Left lung (tissue), 10 donors: ENCODE data around the gene RIN2. TPM values are rescaled to one million over a fixed set of nuclear protein-coding genes. Genes with fewer than 3 reads are reported as not detected.

Experiments used
- ATAC-seq: fragments of 200-7000 bp; cut with Tn5 transposase; one replicate; pipeline ENCODE4 v1.9.1; 2020; ENCODE audit warnings: moderate library complexity
- DNase-seq, 4 donors: peaks; one replicate each; pipeline ENCODE4 v3.0.0-alpha.2; 2013 to 2020
- H3K27ac ChIP-seq, 2 donors: fragments of 200-600 bp; sonication (generic) in 1 of 2; one replicate each; pipeline versions ENCODE4 v1.5.0 to v1.8.0; 2020 to 2021
- H3K27me3 ChIP-seq, 2 donors: fragments of 200-600 bp; sonication (generic) in 1 of 2; one replicate each; pipeline versions ENCODE4 v1.5.0 to v1.8.0; 2020 to 2021
- H3K36me3 ChIP-seq, 2 donors: fragments of 200-600 bp; sonication (generic) in 1 of 2; one replicate each; pipeline versions ENCODE4 v1.5.0 to v1.8.0; 2020 to 2021
- H3K4me1 ChIP-seq, 2 donors: fragments of 200-600 bp; one replicate each; pipeline ENCODE4 v1.8.0; 2021
- H3K4me3 ChIP-seq, 2 donors: fragments of 200-600 bp; sonication (generic) in 1 of 2; one replicate each; pipeline versions ENCODE4 v1.5.0 to v1.8.0; 2020 to 2021; ENCODE audit warnings: mild to moderate bottlenecking in 1 of 2
- H3K9me3 ChIP-seq, 2 donors: fragments of 200-600 bp; sonication (generic) in 1 of 2; one replicate each; pipeline versions ENCODE4 v1.5.0 to v1.8.0; 2020 to 2021
- CTCF ChIP-seq, 2 donors: fragments of 200-600 bp; sonication (generic) in 1 of 2; IDR thresholded peaks; one replicate each; pipeline versions ENCODE4 v1.5.0 to v1.8.0; 2021; ENCODE audit warnings: antibody characterized with exemption in 2 of 2
- intact Hi-C, 2 donors: fragments of 100-400 bp; cut with DNase I; formaldehyde crosslinking; loops; one replicate each; pipeline versions ENCODE4 v1.11.2 to v1.14.2; 2022
- polyA plus RNA-seq, 6 donors: library from polyadenylated mRNA; unstranded; fragments of 120-200 nt; gene quantifications; one replicate each; pipeline ENCODE4 v1.2.1, GENCODE V29; 2013; ENCODE audit not compliant: insufficient read length in 6 of 6
- total RNA-seq, 2 donors: library from RNA; stranded (reverse); fragmentation: NEBNext Ultra II Directional; extraction: Animal tissue kit (Norgen Biotek cat#: 25700); gene quantifications; one replicate each; pipeline ENCODE4 v1.2.1, GENCODE V29; 2021
- donor health status: DM: no; HTN: yes; CAD: no.
- donor health status: DM: no; HTN: no; CAD: no.

Gene RIN2
- total and polyA plus RNA-seq, 8 donors, result 34.8 to 69.8 (median 39.7) TPM

GRCh38 chr20:19742974-19743639, 15.0 kb upstream of the RIN2 start:
- H3K9me3 ChIP-seq, result peaks cover 0 to 6% of the 10 kb centered on the region in 2 donors
- H3K4me1 ChIP-seq, result peaks cover 0 to 14% of the 10 kb centered on the region in 2 donors
- TF ChIP-seq CTCF (IDR thresholded peaks at IDR 0.05), result no peak
- no peak for DNase-seq
- no peak overlapping the region for H3K4me3 ChIP-seq
- peak; percentile 93 for ATAC-seq
- intact Hi-C loops, result no loop called here
- no peaks in the 10 kb centered on the region for H3K36me3 ChIP-seq
- no peaks in the 10 kb centered on the region for H3K27me3 ChIP-seq
- no peak overlapping the region for H3K27ac ChIP-seq

DNA sequence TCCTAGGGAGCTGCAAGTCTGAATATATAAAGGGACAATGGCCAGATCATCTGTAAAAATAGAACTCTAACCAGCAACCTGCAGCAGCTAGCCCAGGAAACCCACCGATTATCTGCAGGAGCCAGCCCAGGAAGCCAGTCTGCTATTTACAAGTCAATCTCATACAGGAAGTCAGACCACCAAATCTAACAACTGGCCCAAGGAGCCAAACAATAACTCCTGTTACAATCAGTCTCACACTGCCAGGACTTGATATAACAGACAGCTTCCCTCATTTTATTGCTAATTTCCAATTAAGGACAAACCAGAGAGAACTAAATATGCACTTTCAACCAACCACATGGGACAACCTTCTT, 14.4 kb upstream of the RIN2 start:
- TF ChIP-seq CTCF (IDR thresholded peaks at IDR 0.05), result no peak
- Histone ChIP-seq H3K4me3 (no peak overlapping the region), H3K9me3 (peaks cover 0 to 6% of the 10 kb centered on the region in 2 donors), H3K36me3 (no peaks in the 10 kb centered on the region), H3K27me3 (no peaks in the 10 kb centered on the region), H3K27ac (no peak overlapping the region), H3K4me1 (peaks cover 0 to 14% of the 10 kb centered on the region in 2 donors)
- intact Hi-C loops, result no loop called here
- ATAC-seq (no peak), DNase-seq (no peak)

DNA sequence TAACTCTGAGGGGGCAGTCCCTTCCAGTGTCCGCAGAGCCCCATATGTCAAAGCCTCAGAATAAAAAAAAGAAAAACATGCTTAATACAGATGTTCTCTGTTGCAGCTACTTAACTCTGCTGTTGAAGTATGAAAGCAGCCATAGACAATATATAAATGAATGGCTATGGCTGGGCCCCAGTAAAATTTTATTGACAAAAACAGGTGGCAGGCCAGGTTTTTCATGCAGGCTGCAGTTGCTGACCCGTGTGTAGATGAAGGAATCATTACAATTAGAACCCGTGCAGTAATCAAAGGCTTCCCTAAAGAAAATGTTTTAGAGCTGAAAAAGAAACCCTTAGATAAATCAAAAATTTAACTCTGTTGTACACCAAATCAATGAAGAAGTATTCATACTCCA, 13.0 kb upstream of the RIN2 start:
- ATAC-seq, result no peak
- H3K27ac ChIP-seq, result no peak overlapping the region
- no peak for TF ChIP-seq CTCF (IDR thresholded peaks at IDR 0.05)
- peaks cover 0 to 6% of the 10 kb centered on the region in 2 donors for H3K9me3 ChIP-seq
- no peaks in the 10 kb centered on the region for H3K36me3 ChIP-seq
- no peak overlapping the region for H3K4me3 ChIP-seq
- intact Hi-C loops, result no loop called here
- DNase-seq, result no peak
- no peaks in the 10 kb centered on the region for H3K27me3 ChIP-seq
- H3K4me1 ChIP-seq, result peaks cover 0 to 14% of the 10 kb centered on the region in 2 donors

GRCh38 chr20:19745584-19745983, 12.5 kb upstream of the RIN2 start:
- H3K4me1 ChIP-seq, result peaks cover 0 to 14% of the 10 kb centered on the region in 2 donors
- no peaks in the 10 kb centered on the region for H3K27me3 ChIP-seq
- TF ChIP-seq CTCF (IDR thresholded peaks at IDR 0.05), result no peak
- no peak for DNase-seq
- no peak overlapping the region for H3K27ac ChIP-seq
- no peaks in the 10 kb centered on the region for H3K36me3 ChIP-seq
- intact Hi-C loops, result no loop called here
- H3K9me3 ChIP-seq, result peaks cover 0 to 6% of the 10 kb centered on the region in 2 donors
- no peak overlapping the region for H3K4me3 ChIP-seq
- no peak for ATAC-seq

DNA sequence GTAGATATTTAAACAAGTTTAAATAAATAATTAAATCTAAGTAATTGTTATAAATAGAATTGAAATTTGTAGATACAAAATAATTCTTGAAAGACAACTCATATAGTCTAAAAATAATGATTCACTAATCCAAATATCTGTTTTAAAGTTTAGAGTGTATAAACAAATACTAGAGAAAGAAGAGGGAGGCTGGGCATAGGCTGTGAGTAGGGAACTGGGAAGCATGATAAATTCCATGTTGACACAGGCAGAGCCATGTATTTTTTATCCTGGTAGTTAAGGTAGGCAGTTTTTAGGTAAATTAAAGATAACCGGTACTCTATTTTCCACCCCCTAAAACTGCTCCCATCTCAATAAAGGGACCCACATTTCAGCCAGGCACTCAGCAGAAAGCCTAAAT, 11.7 kb upstream of the RIN2 start:
- DNase-seq (no peak), ATAC-seq (peak; percentile 69)
- Histone ChIP-seq H3K4me1 (peaks cover 0 to 14% of the 10 kb centered on the region in 2 donors), H3K27ac (no peak overlapping the region), H3K9me3 (peaks cover 0 to 6% of the 10 kb centered on the region in 2 donors), H3K4me3 (no peak overlapping the region), H3K27me3 (no peaks in the 10 kb centered on the region), H3K36me3 (no peaks in the 10 kb centered on the region)
- TF ChIP-seq CTCF (IDR thresholded peaks at IDR 0.05), result no peak
- intact Hi-C loops, result no loop called here
